HEK293 (cell line): ENCODE data around the gene AKAP6.

ENCODE experiments used
- BCL11B ChIP-seq: fragments of 450-650 bp; formaldehyde crosslinking; IDR thresholded peaks from 2 replicates; pipeline ENCODE4 v1.5.1; 2016; ENCODE audit warnings: low read depth, missing biosample characterization, missing genetic modification characterization
- PRDM10 ChIP-seq: fragments of 450-650 bp; formaldehyde crosslinking; IDR thresholded peaks from 2 replicates; pipeline ENCODE4 v1.5.1; 2016; ENCODE audit warnings: missing biosample characterization, missing genetic modification characterization
- ZNF530 ChIP-seq: fragments of 450-650 bp; formaldehyde crosslinking; IDR thresholded peaks from 2 replicates; pipeline ENCODE4 v1.5.1; 2016; ENCODE audit warnings: low read depth, missing biosample characterization, missing genetic modification characterization

- TF ChIP-seq BCL11B (tag by site-specific recombination) (no peak), PRDM10 (tag by site-specific recombination) (no peak), ZNF530 (tag by site-specific recombination) (no peak)
Observed at GRCh38 chr14:32546246-32546645, 217.1 kb downstream of the AKAP6 start.
